ENCODE measurements around the gene ACTG2.
"Not testable (repeated sequence)": the region's sequence is repeated elsewhere in the genome, so short reads cannot be mapped to it uniquely, and the experiment has no call there.

Gene ACTG2

DNA sequence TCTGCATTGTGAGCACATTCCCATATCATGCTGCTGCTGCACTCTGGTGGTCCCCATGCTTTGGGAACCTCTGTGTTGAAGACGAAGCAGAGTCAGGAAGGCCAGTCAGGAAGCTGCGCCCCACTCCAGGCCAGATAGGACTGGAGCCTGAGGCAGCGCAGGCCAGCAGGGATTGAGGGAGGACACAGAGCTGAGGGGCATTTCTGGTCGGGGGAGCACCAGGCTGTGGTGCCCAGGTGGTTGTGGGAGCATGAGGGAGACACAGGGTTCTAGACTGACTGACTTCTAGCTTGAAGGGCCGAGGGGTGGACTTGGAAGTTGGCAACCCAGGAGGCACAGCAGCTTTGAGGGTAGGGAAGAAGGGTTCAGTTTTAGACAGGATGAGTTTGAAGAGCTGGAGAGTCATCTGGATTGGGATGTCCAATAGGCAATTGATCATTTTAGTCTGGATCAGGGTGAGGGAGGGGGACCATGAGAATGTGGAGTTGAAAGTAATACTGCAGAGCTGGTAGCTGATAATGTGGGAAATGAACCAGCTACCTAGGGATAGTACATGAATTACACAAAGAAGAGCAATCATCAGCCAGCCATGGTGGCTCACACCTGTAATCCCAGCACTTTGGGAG lies 1.4 kb upstream of the ACTG2 start:
- DNase-seq (ENCODE audit: low read depth in 1 of 2, low spot score in 1 of 2): no peak

DNA sequence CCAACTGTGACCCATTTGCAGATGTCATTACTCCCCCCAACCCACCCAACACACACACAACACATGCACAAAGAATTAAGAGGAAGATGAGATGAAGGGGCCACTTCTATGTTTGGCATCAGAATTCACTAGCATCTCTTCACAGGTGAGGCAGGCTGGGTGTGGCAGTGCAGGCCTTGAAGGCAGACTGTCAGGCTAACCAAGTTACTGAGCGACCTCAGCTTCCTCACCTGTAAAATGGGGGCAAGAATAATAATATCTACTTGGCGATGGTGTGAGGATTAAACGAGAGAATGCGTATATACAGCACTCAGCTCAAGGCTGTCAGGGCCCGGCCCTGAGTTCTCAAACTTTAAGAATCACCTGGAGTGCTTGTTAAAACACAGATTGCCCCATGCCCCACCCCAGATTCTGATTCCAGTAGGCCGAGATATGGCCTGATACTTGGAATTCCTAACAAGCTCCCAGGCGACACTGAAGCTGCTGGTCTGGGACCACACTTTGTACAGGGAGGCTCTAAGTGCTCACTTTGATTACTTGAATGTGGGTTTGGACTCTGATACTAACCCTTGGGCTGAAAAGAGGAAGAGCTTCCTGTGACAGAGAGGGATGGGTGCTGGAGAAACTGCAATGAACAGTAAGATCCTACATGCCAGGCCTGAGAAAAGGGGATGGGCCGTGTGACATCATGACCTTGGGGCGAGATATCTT lies 1.1 kb downstream of the ACTG2 start:
- no peak for DNase-seq (ENCODE audit: low read depth in 1 of 2, low spot score in 1 of 2)

DNA sequence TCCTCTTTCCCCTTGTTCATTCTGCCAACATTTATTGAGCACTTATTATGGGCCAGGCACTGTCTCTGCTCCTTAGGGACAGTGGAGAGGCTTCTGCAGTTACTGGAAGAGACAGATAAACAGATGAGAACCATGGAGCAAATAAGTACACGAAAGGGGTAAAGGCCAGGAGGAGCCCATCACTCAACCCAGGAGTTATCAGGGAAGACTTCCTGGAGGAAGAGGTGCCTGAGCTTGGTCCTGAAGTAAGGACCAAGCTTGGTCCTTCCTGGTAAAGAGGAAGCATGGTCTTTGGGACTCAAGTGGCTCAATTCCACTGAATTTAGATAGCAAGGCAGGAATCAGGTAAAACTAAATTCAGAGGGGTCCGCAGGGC lies 1.7 kb downstream of the ACTG2 start:
- no peak for DNase-seq (ENCODE audit: low read depth in 1 of 2, low spot score in 1 of 2)

DNA sequence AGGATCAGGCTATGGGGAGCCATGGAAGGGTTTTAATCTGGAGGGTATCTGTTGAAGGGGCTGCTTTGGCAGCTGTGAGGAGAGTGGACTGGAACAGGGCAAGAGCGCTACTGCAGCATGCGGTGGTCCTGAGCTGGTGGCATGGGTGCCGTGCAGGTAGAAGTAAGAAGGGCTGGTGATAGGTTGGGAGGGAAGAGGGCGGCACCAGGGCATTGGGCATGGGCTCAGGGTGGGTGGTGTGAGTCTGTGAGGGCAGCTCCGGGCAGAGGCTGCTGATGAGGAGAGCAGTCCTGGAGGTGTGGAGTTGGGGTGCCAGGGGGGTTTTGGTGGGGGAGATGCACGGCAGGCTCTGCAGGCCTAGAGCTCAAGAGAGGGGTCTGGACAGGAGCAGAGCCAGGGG lies 2.1 kb downstream of the ACTG2 start:
- DNase-seq (ENCODE audit: low read depth in 1 of 2, low spot score in 1 of 2): no peak

DNA sequence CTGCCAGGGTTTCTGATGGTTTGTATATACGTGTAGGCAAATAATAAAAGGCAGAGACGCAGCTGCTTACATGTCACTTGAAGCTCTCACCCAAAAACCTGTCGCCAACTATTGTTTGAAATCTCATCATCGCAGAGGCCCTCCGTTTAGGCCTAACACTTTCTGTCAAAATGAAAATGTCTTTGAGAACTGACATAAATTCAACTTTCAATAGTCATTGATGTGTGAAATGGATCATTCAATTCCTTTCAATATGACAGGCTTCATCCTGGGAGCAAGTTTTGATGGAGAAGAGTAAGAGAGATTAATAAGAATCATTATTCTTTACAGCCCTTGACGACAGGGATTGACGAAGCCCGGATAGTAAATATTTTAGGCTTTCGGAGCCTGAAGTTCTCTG lies 2.7 kb downstream of the ACTG2 start:
- DNase-seq (ENCODE audit: low read depth in 1 of 2, low spot score in 1 of 2): no peak

DNA sequence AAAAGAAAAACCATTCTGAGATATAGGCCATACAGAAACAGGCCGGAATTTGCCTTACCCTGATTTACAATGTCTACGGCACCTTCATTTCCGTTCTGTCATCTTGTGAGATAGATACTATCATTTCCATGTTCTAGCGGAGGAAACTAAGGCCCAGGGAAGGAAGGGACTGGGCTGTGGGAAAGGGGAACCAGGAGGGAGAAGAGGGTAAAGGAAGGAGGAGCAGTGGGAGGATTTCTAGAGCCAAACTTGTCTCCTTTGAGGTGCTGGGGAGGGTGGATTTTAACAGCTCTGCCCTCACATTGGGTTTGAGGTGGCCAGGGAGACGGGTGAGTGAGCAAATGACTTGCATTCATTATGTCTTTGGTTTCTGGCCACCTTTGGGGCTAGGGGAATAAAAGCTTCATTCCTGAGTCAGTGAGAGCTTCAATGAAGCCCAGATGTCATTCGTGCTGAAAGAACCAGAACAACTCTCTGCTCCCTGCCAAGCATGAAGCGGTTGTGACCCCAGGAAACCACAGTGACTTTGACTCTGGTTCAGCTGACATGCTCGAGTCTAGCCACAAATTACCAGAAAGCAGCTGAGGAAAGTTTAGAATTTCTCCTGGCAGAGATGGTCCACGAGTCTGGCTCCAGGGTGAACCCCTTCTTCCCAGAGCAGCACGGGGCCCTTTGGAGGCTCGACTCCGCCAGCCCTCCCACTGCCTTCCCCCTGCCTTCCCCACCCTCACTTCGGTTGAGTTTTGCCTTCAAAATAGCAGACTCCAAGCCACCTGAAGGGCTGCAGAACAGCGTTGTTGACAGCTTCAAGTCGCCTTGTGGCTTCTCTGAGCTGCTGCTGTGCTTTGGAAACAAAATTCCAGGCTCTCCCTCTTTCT lies 3.8 kb downstream of the ACTG2 start:
- peak in 1 of 2 donors; percentile 9 for DNase-seq (ENCODE audit: low read depth in 1 of 2, low spot score in 1 of 2)

DNA sequence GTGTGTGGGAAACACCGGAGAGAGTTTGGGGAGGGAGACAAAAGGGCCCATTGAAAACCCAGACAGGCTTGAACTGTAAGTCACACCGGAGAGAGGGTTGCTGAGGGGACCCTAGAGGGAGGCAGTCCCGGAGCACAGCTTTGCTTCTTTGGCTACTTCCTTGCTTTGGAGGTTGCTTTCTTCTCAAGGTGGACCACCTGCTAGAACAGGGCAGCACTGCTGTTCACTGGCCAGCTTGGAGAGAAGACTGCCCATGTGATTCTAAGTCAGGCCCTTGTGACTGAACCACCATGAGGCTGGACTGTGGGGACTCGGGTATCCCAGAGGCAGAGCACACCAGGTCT lies 4.4 kb downstream of the ACTG2 start:
- no peak for DNase-seq (ENCODE audit: low read depth in 1 of 2, low spot score in 1 of 2)

DNA sequence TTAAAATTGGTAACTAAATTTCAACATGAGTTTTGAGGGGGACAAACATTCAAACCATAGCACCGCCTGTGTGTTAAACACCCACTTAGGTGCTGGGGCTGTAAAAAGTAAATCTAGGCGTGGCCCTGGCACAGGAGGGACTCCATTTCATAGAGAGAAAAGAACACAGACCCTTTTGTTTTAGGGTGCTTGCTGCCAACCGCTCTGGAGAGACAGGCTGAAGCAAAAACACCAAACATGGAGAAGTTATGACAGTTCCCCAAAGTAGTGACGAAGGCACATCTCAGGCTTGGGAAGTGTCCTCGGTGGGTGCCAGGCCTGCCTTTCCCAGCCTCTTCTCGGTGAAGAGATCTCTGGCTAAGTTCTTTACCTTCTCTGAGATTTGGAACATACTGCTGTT lies 5.1 kb downstream of the ACTG2 start:
- DNase-seq (ENCODE audit: low read depth in 1 of 2, low spot score in 1 of 2): no peak

DNA sequence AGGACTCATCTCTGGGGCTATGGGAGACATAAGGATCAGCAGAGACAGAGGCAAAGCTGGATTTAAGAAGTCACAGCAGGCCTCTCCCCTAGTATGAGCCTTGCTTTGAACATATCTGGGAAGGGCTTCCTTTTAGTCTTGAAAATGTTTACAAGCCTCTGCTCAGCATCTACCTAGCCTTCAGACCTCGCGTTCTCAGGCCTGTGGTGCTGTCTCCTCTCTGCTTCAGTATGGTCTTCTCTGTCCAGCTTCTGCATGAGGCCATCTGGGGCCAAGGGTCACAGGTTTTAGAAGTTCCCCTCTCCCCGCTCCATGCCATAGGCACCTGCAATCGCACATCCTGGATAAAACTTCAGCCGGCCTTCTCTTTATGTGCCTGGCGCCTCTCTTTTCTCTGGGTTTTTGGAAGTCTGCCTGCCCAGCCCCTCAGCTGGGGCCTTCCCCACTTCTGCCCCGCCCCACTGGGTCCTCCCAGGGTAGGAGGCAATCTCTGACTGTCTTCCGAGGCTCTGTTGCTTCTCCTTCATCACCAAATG lies 7.1 kb downstream of the ACTG2 start:
- no peak for DNase-seq (ENCODE audit: low read depth in 1 of 2, low spot score in 1 of 2)

DNA sequence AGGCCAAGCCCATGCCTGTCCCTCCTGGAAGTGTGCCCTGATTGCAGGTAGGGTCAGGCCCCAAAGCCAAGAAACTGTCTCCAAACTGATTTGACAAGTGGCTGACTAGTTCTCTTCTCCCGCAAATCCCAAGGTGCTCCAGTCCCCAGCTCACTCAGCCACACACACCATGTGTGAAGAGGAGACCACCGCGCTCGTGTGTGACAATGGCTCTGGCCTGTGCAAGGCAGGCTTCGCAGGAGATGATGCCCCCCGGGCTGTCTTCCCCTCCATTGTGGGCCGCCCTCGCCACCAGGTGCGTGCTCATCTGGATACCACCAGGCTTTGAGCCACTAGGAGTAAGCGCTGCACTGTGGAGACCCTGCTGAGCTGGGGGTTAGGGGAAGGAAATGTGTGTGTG lies 8.3 kb downstream of the ACTG2 start:
- no peak for DNase-seq (ENCODE audit: low read depth in 1 of 2, low spot score in 1 of 2)

DNA sequence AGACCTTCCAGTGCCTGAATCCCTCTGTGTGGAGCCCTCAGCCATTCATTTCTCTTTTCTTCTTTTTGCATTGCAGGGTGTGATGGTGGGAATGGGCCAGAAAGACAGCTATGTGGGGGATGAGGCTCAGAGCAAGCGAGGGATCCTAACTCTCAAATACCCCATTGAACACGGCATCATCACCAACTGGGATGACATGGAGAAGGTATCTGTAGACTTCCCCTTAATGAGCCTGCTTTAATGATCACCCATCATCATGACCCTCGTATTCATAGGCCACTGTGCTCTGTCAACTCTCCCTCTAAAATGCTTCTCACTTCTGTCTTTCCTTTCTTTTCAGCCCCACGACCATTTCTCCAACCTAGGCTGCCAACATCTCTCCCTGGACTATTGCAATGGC lies 9.5 kb downstream of the ACTG2 start:
- DNase-seq (ENCODE audit: low read depth in 1 of 2, low spot score in 1 of 2): no peak

DNA sequence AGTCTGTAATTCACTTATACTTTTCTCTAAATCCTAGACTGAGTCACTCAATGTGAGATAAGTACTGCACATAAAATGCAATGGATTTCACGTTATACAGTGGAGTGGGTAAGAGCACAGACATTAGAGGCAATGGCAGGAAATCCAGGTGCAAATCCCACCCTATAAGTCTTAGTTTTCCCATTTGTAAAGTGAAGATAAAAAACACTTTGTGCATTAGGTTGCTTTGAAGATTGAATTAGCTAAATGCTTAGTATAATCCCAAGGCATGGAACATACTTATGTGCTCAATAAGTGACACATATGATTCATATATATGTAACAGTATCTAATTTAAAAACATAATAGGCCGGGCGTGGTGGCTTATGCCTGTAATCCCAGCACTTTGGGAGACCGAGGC lies 10.5 kb downstream of the ACTG2 start:
- DNase-seq (ENCODE audit: low read depth in 1 of 2, low spot score in 1 of 2): no peak

DNA sequence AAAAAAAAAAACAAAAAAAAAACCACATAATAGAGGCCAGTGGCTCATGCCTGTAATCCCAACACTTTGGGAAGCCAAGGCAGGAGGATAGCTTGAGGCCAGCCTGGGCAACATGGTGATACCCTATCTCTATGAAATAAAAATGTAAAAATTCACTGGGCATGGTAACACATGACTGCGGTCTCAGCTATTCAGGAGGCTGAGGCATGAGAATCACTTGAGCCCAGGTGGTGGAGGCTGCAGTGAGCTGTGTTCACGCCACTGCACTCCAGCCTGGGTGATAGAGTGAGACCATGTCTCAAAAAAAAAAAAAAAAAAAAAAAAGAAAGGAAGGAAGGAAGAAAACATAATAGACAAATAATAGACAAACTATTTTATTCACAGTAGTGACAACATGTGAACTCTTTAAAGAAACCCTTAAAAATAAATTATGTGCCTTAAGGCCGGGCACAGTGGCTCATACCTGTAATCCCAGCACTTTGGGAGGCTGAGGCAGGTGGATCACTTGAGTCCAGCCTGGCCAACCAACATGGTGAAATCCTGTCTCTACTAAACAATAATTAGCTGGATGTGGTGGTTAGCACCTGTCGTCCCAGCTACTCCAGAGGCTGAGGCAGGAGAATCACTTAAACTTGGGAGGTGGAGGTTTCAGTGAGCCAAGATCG lies 11.3 kb downstream of the ACTG2 start:
- DNase-seq (ENCODE audit: low read depth in 1 of 2, low spot score in 1 of 2): not testable (repeated sequence)

DNA sequence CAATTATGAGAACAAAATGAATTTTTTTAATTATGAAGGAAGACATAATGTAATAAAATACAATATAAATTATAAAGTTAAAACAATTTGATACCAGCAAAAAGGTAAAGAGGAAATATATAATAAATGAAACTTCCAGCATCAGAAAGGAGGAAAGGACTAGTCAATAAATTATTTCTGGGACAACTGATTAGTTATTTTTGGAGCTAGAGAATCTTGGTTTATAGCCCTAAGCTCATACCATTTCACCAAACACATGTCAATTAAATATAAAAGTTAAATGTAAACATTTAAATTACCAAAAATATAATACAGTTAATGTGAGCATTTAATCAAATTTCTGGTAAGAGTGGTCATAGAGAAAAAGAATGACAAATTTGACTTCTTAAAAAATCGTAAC lies 12.1 kb downstream of the ACTG2 start:
- no peak for DNase-seq (ENCODE audit: low read depth in 1 of 2, low spot score in 1 of 2)

DNA sequence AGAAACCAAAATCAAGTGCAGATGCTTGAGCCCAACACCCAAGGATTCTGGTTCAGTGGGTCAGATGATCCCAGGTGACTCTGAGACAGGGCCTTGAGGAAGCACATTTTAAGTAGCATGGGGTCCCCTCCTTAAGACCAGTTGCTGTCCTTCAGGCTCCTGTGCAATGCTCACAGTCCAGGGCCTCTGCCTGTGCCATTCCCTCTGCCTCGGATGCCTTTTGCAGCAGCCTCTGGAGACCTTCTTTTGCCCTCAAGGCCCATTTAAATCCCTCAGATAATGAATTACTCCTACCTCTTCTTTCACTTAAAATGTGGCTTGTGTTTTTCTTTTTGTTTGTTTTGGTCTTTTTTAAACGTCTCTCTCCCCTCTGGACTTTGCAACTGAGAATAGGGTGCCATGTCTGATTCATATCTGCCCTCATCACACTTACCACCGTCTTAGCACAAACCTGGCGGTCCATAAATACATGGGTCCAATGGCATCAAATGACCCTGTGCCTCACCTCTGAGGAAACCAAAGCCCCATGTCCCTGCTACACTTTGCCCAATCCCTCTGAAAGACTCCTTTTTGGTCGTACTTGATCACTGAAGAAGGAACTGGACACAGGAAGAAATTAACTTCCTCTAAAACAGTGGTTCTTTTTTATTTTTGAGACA lies 14.2 kb downstream of the ACTG2 start:
- DNase-seq (ENCODE audit: low read depth in 1 of 2, low spot score in 1 of 2): no peak

DNA sequence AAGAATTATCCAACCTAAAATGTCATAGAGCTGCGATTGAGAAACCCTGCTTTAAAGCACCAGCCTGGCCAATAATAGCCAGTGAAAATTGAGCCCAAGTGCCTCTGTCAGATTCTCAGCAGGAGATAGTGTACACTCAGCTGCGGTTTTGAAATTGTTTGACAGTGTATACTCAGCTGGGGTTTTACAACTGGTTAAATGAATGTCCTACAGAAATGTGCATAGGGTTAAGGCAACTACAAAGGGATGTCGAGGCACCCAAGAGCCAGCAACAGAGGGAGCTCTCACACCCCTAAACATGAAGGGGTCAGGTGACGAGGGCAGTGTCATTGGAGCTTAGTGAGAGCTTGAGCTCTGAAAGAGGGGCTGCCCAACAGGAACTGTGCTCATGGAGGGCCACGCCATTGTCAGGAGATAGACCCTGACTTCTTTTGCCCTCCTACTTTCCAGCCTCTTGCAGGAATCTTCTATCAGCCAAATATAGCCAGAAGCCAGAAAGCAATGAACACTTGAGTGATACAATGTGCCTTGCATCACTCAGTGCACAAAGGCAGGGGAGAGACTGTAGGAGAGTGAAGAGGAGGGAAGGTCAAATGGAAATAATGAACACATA lies 15.1 kb downstream of the ACTG2 start:
- DNase-seq (ENCODE audit: low read depth in 1 of 2, low spot score in 1 of 2): peak in 1 of 2 donors; percentile 26

DNA sequence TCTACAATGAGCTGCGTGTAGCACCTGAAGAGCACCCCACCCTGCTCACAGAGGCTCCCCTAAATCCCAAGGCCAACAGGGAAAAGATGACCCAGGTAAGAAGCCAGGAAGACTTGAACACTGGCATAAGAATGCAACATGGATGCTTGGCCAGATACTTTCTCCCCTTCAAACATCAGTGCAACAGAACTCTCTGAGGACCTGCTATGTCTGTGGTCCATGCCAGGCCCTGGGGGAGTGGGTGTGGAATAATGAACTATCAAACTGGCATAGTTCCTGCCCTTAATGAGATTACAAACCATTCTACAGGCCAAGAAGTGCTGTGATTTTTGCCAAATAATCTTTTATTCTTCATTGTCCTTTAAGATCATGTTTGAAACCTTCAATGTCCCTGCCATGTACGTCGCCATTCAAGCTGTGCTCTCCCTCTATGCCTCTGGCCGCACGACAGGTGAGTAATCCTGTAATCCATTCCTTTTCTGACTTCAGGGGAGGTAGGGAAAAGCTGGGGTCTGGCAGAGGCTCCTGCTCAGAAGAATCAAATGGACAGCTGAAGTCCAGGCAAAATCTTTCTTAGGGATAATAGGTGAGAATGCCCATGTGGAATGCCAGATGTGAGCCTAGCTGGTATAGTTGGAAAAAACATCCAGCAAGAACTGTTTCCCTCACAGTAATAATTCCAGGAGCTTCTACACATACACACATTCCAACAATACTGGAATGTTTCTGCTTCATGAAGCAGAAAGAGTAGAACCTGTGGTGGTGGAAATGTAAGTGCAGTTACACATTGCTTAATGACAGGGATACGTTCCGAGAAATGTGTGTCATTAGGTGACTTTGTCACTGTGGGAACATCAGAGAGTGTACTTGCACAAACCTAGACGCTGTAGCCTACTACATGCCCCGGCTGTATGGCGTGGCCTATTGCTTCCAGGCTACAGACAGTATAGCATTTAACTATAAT lies 16.2 kb downstream of the ACTG2 start:
- no peak for DNase-seq (ENCODE audit: low read depth in 1 of 2, low spot score in 1 of 2)

DNA sequence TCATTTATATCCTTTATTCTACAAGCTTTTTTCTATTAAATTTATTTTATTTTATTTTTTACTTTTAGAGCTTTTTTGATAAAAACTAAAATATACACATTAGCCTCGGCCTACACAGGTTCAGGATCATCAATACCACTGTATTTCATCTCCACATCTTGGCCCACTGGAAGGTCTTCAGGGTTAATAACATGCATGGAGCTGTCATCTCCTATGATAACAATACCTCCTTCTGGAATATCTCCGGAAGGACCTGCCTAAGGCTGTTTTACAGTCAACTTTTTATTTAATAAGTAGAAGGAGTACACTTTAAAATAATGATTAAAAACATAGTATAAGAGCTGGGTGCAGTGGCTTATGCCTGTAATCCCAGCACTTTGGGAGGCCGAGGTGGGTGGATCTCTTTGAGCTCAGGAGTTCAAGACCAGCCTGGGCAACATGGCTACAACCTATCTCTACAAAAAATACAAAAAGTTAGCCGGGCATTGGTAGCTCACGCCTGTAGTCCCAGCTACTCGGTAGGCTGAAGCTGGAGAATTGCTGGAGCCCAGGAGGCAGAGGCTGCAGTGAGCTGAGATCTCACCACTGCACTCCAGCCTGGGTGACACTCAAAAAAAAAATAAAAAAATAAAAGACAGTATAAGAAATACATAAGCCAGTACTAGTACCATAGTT lies 18.2 kb downstream of the ACTG2 start:
- DNase-seq (ENCODE audit: low read depth in 1 of 2, low spot score in 1 of 2): no peak

Data from activated CD4-positive, alpha-beta T cell treated with anti-CD3 and anti-CD28 coated beads, Interleukin-2, amount 50 U/mL, for 24 hours (primary cell).